NCI-H446 (cell line): ENCODE results near the gene FAM110C.
"Not testable (repeated sequence)": the region's sequence is repeated elsewhere in the genome, so short reads cannot be mapped to it uniquely, and the experiment has no call there.

Source experiments
- DNase-seq, 2 experiments: peaks; one replicate each; lab custom pipeline; 2025; lab: John Stamatoyannopoulos, UW

Gene FAM110C, protein sequence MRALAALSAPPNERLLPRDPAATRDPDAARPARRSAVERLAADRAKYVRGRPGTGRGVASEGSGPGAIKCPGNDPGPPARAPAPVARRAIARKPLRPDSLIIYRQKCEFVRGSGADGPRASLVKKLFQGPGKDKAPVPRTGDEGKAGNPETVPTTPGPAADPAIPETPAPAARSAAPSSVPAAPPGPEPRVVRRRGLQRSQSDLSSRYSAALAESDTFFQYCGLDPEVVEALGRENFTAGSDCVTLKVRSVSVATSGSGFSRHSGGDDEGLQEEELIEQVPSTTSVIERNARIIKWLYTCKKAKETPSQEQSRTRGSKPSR

DNA sequence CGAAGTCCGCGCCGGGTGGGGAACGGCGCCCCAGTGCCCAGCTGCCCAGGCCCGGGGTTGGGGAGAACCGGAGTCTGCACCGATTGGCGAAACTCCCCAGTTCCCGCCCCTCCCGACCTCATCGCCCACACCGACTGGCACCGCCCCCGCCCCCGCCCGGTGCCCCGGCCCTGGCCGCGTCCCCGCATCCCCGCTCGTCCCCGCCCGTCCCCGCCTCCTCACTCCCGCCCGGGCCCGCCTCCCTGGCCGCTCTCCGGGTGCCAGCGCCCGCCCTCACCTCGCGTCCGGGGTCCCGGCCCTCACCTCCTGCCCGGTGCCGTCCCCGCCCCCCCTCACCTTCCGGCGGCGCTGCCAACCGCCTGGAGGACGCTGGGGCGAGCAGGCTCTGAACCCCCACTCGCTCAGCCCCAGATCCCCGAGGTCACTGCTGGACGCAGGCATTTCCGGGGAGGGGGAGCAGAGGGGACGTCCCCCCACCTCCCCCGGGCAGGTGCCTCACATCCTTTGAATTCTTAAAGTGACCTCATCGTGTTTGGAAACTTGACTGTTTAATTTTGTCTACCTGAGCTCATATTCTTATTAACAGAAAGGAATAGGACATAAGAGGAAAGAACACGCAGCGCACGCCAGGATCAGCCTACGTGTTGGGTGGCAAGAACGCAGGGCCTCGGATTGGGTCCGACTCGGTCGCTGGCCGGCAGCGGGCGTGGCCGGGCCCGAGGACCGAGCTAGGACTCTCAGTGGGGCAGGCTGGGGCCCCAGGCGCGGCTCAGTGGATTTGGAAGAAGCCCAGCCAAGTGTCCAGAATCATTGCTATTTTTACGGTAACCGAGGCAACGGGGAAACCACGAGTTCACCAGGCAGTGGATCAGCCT, at the start of gene FAM110C:
FAM110C (minus strand) TSS at position 35 of the 875 bp plus-strand sequence. CDS start 120 bp downstream, outside the sequence.
- DNase-seq = no peak

- no peak for DNase-seq
These were observed 46.0 kb upstream of the FAM110C start for GRCh38 chr2:92326-92725.

DNA sequence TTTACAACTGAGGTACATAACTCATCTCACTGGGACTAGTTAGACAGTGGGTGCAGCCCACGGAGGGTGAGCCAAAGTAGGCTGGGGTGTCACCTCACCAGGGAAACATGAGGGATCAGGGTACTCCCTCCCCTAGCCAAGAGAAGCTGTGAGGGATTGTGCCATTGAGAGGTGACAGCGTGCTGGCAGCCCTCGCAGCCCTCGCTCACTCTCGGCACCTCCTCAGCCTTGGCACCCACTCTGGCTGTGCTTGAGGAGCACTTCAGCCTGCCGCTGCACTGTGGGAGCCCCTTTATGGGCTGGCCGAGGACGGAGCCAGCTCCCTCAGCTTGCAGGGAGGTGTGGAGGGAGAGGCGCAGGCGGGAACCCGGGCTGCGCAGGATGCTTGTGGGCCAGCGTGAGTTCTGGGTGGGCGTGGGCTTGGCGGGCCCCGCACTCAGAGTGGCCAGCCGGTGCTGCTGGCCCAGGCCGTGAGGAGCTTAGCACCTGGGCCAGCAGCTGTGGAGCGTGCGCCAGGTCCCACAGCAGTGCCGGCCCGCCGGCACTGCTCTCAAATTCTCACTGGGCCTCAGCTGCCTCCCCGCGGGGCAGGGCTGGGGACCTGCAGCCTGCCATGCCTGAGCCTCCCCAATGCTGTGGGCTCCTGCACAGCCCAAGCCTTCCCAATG, 44.5 kb upstream of the FAM110C start:
- no peak for DNase-seq

DNA sequence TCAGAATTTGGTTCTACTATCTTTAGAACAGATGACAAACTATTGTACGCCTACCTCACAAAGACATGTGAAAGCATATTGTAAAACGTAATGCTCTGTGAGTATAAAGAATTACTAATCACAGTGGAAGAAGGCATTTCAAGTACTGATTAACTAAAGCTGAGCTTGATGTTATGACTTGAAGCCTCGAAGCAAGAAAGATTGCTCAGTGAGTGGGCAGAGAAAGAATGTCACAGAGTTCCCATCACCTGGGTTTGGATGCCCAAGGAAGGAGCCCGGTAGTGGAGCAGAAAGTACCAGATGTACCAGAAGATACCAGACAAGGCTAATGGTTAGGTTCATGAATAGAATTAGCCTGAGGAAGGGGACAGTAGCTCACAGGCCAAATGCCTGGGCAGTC, 39.5 kb upstream of the FAM110C start:
- no peak for DNase-seq

DNA sequence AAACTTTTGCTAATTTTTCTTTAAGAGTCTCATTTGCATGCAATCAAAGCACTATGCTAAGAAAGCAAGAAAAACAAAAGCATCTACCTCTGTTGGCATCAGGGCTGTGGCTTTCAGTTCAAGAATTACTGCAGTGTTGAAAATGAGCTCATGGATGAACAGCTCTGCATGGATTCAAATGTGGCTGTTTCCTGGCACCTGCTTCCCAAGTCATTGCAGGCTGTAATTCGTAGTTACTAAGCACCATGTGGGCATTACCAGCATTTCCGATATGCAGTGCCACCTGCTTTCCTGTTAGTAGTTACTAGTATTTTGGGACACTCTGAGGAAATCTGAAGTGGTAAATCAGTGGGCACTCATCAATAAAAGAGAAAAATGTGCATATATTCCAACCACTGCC, 37.8 kb upstream of the FAM110C start:
- DNase-seq = no peak

GRCh38 chr2:80971-81736, 34.8 kb upstream of the FAM110C start:
- DNase-seq = no peak

DNA sequence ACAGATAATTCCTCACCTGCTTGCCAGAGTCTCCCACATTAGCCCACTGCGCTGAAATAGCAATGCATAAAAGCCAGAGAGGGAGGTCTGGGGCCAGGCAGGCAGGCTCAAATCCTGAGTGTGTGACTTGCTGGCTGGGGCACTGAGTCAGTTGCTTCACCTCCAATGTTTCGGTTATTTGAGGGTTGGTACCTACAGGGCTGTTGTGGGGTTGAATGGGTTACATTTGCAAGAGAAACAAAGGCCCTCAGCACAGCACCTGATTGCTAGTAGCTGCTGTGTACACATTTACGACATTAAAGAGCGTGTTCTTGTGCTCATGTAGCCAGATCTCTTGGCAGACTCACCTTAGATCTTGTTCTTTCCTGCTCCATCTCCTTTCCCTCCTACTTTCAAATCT, 34.1 kb upstream of the FAM110C start:
- no peak for DNase-seq

DNA sequence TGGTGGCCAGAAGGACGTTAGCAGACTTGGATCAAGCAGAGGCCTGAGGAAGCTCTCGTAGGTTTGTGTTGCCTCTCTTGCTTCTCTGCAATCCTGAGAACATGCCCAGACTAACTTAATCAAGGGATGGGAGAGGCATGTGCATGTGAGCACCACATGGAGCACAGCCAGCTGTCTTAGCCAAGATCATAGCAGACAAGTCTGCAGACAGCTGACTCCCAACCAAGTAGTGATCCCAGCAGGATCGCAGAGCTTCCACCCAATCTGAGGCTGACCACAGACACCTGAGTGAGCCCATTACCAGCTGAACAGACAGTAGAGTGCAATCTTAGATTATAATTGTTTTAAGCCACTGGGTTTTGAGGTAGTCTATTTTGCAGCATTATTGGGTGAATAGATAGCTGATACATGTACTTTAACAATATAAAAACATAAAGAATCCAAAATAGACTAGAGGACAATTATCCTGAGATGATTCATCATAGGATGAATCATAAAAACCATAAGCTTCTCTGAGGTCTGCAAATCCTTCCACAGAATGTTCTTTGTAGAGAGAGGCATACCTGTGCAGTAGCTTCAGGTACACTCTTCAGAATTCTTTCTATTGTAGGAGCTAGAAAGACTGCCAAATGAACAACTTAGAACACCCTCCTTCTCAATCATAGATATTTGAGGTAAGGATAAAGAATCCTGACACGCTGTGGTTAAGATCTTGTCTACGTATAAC, 25.2 kb upstream of the FAM110C start:
- DNase-seq = no peak

DNA sequence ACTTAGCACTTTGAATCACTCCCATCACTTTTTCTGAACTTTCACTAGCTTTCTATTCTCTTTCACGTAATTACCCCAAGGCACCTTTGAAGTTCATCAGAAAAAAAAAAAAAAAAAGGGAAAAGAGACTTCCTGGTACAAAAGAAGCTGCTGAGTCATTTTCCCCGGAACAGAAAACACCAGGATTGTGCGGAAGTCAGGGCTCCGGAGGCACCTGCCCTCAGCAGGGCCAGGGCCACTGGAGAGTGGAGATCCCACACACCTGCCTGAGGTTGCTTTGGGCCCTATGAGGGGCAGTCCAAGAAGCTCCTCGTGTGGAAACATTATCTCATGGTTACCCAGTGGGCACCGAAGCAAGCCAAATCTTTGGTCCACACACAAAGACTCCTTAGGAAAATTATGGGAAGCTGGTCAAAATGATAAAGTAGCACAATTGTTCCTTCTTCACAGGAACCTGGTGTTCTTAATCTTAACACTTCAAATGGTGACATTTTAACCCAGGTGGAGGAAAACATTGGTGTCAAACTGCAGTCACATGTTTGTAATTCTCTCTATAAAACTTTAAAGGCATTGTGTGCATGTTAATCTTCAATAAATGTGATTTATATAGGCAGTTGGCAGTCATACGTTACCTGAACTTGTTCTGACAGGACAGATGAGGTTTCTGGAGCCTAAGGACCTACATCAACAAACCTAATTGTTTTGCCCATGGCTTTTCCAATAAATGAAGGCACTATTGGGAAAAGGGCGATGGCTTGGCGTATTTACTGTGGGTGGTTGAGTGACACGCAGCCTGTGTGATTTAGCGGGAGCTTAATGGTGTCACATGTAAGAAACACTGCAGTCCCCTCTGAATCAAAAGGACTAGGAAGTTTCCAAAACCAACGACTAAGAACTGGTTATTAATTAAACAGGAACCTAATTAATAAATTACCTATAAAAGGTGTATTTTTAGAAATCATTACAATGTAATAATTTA, 23.4 kb upstream of the FAM110C start:
- no peak for DNase-seq

- DNase-seq = not testable (repeated sequence)
These were observed 22.3 kb upstream of the FAM110C start for GRCh38 chr2:68637-69036.

DNA sequence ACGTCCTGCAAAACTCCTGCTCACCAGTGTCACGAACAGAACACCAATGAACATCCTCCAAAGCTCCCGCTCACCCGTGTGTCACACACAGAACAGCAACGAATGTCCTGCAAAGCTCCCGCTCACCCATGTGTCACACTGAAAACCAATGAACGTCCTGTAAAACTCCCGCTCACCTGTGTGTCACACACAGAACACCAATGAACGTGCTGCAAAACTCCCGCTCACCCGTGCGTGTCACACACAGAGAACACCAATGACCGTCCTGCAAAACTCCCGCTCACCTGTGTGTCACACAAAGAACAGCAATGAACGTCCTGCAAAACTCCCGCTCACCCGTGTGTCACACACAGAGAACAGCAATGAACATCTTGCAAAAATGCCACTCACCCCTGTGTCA, 20.5 kb upstream of the FAM110C start:
- DNase-seq = no peak

DNA sequence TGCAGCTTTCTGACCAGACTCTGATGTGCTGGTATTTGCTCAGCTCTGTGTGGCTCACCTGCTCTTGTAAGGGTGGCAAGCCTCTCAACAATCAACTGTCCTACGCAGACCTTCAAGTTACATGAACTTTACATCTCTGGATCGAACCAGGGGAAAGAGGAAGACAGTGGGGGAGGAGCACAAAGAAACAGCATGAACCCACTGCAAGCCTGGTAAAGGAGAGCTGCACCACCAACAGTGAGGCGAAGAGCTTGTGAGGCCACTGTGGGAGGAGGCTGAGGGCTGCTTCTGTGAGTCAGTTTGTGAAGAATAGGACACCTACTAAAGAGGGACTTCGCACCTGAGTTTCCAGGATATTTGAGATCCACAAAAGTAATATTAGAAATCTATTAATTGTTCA, 18.8 kb upstream of the FAM110C start:
- DNase-seq = no peak

DNA sequence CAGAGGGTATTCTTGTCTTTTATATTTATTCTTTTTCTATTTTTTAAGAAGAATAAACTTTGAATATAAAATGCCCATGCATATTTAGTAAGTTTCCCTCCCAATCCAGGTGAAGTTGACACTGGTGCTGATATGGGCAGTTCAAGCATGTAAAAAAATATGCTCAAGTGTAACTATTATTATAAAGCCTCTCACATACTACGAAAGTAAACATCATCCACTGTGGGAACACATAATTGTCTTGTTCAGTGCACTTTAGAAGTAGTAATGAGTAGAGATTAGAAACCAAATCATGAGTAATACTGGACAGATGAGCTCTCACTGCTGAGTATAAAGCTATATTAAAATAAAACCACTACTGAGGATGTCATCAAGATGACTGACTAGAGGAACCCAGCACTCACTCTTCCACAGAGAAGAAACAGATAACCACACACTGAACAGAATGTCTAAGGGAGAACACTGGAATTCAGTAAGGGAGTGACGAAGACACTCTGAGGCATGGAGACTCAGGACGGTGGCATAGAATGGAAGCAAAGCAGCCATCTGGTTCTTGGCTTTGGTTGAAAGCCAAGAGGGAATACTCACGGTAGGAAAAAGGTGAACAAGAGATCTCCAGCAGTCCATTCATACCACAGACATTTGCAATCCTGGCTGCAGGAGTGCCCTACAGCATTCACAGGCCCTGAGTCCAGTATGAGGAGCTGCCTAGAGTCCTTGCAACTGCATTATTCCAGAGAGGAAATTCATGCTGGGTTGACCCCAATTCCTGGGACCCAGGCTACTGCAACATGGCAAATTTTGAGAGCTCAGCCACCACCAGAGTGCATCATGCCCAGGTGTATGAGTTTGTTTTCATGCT, 9.5 kb upstream of the FAM110C start:
- no peak for DNase-seq

DNA sequence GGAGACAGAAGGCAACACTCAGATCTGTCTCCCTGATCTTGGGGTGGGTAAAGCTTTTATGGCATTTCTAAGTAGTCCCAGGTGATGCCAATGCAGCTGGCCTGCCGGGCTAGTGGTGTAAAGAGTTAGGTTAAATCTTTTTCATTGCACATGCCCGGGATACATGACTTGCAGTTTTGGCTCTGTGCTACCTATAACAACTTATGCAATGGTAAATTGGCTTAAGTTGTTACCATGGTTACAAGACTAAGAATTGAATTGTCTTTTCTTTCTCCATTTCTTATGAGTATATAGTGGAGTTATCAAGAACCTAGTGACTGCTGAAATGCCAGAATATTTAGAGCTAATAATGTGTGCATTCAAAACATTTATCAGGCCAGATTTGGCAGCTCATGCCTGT, 5.3 kb upstream of the FAM110C start:
- no peak for DNase-seq

DNA sequence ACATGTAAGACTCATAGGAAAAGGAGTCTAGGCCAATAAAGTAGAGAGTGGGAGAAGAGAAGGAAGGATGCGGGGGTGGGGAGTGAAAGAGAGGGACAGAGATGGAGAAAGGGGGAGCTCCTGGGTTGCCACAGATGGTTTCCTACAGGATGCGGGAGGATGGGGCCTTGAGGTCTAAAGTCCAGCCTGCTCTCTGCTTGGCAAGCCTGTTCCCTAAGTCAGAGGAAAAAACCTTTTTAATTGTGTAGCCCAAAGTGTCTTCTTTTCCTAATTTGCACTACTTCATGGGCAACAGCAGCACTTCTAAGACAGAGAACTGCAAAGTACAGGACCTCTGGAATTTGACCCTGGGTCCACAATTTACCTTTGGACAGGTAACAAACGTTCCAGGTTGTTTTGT, 1.4 kb upstream of the FAM110C start:
- DNase-seq = no peak

DNA sequence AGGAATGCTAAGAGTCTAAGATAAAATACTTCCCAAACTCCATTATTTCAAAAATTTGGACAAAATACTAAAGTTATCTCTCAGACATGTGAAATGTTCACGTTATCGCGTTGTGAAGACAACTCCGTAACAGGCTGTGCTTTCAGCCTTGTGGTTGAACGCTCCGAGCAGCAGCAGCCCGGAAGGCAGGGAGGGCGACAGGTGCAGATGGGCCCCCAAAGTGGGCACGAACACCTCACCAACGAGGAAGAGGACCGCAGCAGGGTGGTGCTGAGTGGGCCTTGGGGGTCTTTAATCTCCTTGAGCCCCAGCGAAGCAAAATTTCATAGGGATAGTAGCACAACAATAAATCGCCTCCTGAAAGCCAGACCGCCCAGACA, 1.0 kb upstream of the FAM110C start:
- no peak for DNase-seq

- no peak for DNase-seq
These were observed 204 bp downstream of the FAM110C start for GRCh38 chr2:46131-46470.

GRCh38 chr2:45342-46130, 769 bp downstream of the FAM110C start:
- no peak for DNase-seq
